H1 (cell line): ENCODE data around the gene NPAT. TPM values are rescaled to one million over a fixed set of nuclear protein-coding genes. Genes with fewer than 3 reads are reported as not detected.
A peak's percentile ranks its signal among the peaks of the same experiment; 100 is the strongest.

ENCODE experiments used
- CHD1 ChIP-seq: IDR thresholded peaks from 2 replicates; pipeline ENCODE4 v1.6.1; 2012; ENCODE audit warnings: low read depth, low read length, improper control_type of control experiment
- CTCF ChIP-seq, 3 experiments: IDR thresholded peaks; 1 replicate in 2 of 3; 2 replicates in 1 of 3; pipeline versions ENCODE4 v1.5.1 to v1.6.1; 2011; ENCODE audit warnings: low read length in 3 of 3, mild to moderate bottlenecking in 3 of 3, inconsistent platforms in 2 of 3, low read depth in 1 of 3, moderate library complexity in 1 of 3; ENCODE audit not compliant: insufficient read depth in 1 of 3; ENCODE audit errors: control extremely low read depth in 1 of 3
- GABPA ChIP-seq: IDR thresholded peaks from 2 replicates; pipeline ENCODE4 v1.6.1; 2011; ENCODE audit warnings: mild to moderate bottlenecking, low read length, moderate library complexity, borderline replicate concordance; ENCODE audit not compliant: insufficient read depth
- POLR2A ChIP-seq, 2 experiments: IDR thresholded peaks; 1 replicate in 1 of 2; 2 replicates in 1 of 2; pipeline ENCODE4 v1.6.1; 2011; ENCODE audit warnings: low read depth in 2 of 2, low read length in 2 of 2, mild to moderate bottlenecking in 2 of 2; ENCODE audit errors: control extremely low read depth in 1 of 2
- SRF ChIP-seq: IDR thresholded peaks from 2 replicates; pipeline ENCODE4 v1.6.1; 2011; ENCODE audit warnings: mild to moderate bottlenecking, low read depth, low read length, moderate library complexity
- ZNF274 ChIP-seq: IDR thresholded peaks from 2 replicates; pipeline ENCODE4 v1.7.0; 2012; ENCODE audit warnings: low read length, borderline replicate concordance; ENCODE audit errors: extremely low read depth
- polyA plus RNA-seq, 7 experiments: library from polyadenylated mRNA; depleted of rRNA in 3 of 7; stranded (reverse) in 5 of 7; unstranded in 2 of 7; fragments of >200 nt in 5 of 7; fragments of 200-250 nt in 2 of 7; gene quantifications; 1 replicate in 5 of 7; 2 replicates in 1 of 7; 4 replicates in 1 of 7; pipeline versions ENCODE4 v1.2.1 to v1.2.3, GENCODE V29; 2011 to 2013; ENCODE audit warnings: missing spikeins in 2 of 7, mixed read lengths in 2 of 7
- total RNA-seq: library from RNA; stranded (reverse); fragmentation: NEBNext Ultra II Directional; extraction: Animal tissue kit (Norgen Biotek cat#: 25700); gene quantifications from 2 replicates; pipeline ENCODE4 v1.2.1, GENCODE V29; 2021
- TF ChIP-seq, protein P1 (sequence below): fragments of 300-600 bp; sonication (generic); IDR thresholded peaks from 2 replicates; pipeline ENCODE4 v1.7.1; 2012; ENCODE audit warnings: low read length, moderate library complexity, mild to moderate bottlenecking, inconsistent platforms; ENCODE audit not compliant: insufficient replicate concordance
- TF ChIP-seq, protein P2 (sequence below): IDR thresholded peaks from 2 replicates; pipeline ENCODE4 v1.6.1; 2012; ENCODE audit warnings: inconsistent platforms

NPAT gene
- total and polyA plus RNA-seq, 2 of the 8 experiments (the other 6 are each of a cell fraction or from before 2014, with no cell fraction given), result 4.6 to 23.4 TPM

GRCh38 chr11:108112057-108112456 is 110.4 kb downstream of the NPAT start (continued):
- TF ChIP-seq, protein P1, sequence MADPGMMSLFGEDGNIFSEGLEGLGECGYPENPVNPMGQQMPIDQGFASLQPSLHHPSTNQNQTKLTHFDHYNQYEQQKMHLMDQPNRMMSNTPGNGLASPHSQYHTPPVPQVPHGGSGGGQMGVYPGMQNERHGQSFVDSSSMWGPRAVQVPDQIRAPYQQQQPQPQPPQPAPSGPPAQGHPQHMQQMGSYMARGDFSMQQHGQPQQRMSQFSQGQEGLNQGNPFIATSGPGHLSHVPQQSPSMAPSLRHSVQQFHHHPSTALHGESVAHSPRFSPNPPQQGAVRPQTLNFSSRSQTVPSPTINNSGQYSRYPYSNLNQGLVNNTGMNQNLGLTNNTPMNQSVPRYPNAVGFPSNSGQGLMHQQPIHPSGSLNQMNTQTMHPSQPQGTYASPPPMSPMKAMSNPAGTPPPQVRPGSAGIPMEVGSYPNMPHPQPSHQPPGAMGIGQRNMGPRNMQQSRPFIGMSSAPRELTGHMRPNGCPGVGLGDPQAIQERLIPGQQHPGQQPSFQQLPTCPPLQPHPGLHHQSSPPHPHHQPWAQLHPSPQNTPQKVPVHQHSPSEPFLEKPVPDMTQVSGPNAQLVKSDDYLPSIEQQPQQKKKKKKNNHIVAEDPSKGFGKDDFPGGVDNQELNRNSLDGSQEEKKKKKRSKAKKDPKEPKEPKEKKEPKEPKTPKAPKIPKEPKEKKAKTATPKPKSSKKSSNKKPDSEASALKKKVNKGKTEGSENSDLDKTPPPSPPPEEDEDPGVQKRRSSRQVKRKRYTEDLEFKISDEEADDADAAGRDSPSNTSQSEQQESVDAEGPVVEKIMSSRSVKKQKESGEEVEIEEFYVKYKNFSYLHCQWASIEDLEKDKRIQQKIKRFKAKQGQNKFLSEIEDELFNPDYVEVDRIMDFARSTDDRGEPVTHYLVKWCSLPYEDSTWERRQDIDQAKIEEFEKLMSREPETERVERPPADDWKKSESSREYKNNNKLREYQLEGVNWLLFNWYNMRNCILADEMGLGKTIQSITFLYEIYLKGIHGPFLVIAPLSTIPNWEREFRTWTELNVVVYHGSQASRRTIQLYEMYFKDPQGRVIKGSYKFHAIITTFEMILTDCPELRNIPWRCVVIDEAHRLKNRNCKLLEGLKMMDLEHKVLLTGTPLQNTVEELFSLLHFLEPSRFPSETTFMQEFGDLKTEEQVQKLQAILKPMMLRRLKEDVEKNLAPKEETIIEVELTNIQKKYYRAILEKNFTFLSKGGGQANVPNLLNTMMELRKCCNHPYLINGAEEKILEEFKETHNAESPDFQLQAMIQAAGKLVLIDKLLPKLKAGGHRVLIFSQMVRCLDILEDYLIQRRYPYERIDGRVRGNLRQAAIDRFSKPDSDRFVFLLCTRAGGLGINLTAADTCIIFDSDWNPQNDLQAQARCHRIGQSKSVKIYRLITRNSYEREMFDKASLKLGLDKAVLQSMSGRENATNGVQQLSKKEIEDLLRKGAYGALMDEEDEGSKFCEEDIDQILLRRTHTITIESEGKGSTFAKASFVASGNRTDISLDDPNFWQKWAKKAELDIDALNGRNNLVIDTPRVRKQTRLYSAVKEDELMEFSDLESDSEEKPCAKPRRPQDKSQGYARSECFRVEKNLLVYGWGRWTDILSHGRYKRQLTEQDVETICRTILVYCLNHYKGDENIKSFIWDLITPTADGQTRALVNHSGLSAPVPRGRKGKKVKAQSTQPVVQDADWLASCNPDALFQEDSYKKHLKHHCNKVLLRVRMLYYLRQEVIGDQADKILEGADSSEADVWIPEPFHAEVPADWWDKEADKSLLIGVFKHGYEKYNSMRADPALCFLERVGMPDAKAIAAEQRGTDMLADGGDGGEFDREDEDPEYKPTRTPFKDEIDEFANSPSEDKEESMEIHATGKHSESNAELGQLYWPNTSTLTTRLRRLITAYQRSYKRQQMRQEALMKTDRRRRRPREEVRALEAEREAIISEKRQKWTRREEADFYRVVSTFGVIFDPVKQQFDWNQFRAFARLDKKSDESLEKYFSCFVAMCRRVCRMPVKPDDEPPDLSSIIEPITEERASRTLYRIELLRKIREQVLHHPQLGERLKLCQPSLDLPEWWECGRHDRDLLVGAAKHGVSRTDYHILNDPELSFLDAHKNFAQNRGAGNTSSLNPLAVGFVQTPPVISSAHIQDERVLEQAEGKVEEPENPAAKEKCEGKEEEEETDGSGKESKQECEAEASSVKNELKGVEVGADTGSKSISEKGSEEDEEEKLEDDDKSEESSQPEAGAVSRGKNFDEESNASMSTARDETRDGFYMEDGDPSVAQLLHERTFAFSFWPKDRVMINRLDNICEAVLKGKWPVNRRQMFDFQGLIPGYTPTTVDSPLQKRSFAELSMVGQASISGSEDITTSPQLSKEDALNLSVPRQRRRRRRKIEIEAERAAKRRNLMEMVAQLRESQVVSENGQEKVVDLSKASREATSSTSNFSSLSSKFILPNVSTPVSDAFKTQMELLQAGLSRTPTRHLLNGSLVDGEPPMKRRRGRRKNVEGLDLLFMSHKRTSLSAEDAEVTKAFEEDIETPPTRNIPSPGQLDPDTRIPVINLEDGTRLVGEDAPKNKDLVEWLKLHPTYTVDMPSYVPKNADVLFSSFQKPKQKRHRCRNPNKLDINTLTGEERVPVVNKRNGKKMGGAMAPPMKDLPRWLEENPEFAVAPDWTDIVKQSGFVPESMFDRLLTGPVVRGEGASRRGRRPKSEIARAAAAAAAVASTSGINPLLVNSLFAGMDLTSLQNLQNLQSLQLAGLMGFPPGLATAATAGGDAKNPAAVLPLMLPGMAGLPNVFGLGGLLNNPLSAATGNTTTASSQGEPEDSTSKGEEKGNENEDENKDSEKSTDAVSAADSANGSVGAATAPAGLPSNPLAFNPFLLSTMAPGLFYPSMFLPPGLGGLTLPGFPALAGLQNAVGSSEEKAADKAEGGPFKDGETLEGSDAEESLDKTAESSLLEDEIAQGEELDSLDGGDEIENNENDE, result no peak
- no peak for TF ChIP-seq CHD1
- TF ChIP-seq GABPA, result no peak
- TF ChIP-seq CTCF (IDR thresholded peaks at IDR 0.05; ENCODE audit: control extremely low read depth in 1 of 3, insufficient read depth in 1 of 3, low read depth in 1 of 3, low read length in 3 of 3), result no peak
- TF ChIP-seq, protein P2, sequence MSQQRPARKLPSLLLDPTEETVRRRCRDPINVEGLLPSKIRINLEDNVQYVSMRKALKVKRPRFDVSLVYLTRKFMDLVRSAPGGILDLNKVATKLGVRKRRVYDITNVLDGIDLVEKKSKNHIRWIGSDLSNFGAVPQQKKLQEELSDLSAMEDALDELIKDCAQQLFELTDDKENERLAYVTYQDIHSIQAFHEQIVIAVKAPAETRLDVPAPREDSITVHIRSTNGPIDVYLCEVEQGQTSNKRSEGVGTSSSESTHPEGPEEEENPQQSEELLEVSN, result no peak
- no peak for TF ChIP-seq ZNF274
- no peak for TF ChIP-seq SRF
- TF ChIP-seq POLR2A (IDR thresholded peaks at IDR 0.05; ENCODE audit: control extremely low read depth in 1 of 2, low read depth in 2 of 2, low read length in 2 of 2), result peak in 1 of 2 experiments; percentile 38; a peak in 1 of 3 replicates
- TF ChIP-seq, all 59 proteins: peak for 1
